Endothelial cell of umbilical vein (primary cell): ENCODE data around the gene IL1RL2. TPM values are rescaled to one million over a fixed set of nuclear protein-coding genes. Genes with fewer than 3 reads are reported as not detected.

Experiments
- BruUV-seq: library from RNA; stranded (reverse); fragments of 400-500 nt; replicated peaks from 2 replicates; lab custom pipeline; 2021; lab: Mats Ljungman, UMichigan
- CTCF ChIA-PET: fragments of 300-600, 350-600 bp; sonication (Branson Sonifier 250); formaldehyde crosslinking; loops from one replicate; lab custom pipeline; 2021; ENCODE audit warnings: antibody characterized with exemption, inconsistent platforms; lab: Charles Lee
- POLR2A ChIA-PET: fragments of 300-600, 350-600 bp; sonication (Branson Sonifier 250); formaldehyde crosslinking; loops from one replicate; lab custom pipeline; 2021; ENCODE audit warnings: antibody characterized with exemption, inconsistent platforms; lab: Charles Lee
- DNase-seq: peaks from one replicate; pipeline ENCODE4 v3.0.0-alpha.2; 2011; ENCODE audit warnings: low read depth, low spot score
- FAIRE-seq: peaks from 2 replicates; lab custom pipeline; 2011; peaks lifted over from hg19 to GRCh38; lab: Jason Lieb, UNC
- H2AFZ ChIP-seq: 2 replicates; pipeline ENCODE4 v1.6.0; 2012; ENCODE audit warnings: low read depth, low read length, control low read depth, inconsistent platforms
- H3K27ac ChIP-seq: 2 replicates; pipeline ENCODE4 v1.5.1; 2011; ENCODE audit warnings: low read depth, mild to moderate bottlenecking, control low read depth, low read length, moderate library complexity; ENCODE audit not compliant: insufficient read depth
- H3K27me3 ChIP-seq, 2 experiments: 2 replicates each; pipeline versions ENCODE4 v1.6.0 to v1.6.1; 2011; ENCODE audit warnings: low read length in 2 of 2, mixed read lengths in 1 of 2; ENCODE audit not compliant: control insufficient read depth in 2 of 2, insufficient read depth in 2 of 2
- H3K36me3 ChIP-seq, 2 experiments: 2 replicates in 1 of 2; 3 replicates in 1 of 2; pipeline ENCODE4 v1.5.1; 2011; ENCODE audit warnings: low read length in 2 of 2, mild to moderate bottlenecking in 1 of 2, moderate library complexity in 1 of 2; ENCODE audit not compliant: control insufficient read depth in 2 of 2, insufficient read depth in 2 of 2; ENCODE audit errors: extremely low read depth in 1 of 2
- H3K4me1 ChIP-seq: 3 replicates; pipeline ENCODE4 v1.5.1; 2011; ENCODE audit warnings: mild to moderate bottlenecking, low read length; ENCODE audit not compliant: control insufficient read depth, insufficient read depth; ENCODE audit errors: extremely low read depth
- H3K4me2 ChIP-seq: 2 replicates; pipeline ENCODE4 v1.6.1; 2011; ENCODE audit warnings: low read length, control low read depth, mixed read lengths; ENCODE audit not compliant: insufficient read depth
- H3K4me3 ChIP-seq, 3 experiments: fragments of 200-600 bp in 1 of 3; sonication (generic), shearing (Covaris generic) in 1 of 3; replicated peaks in 1 of 3; 2 replicates each; pipeline ENCODE4 v1.5.1; 2011 to 2016; ENCODE audit warnings: control low read depth in 3 of 3, low read length in 3 of 3, mild to moderate bottlenecking in 2 of 3, inconsistent platforms in 1 of 3, low read depth in 1 of 3, moderate library complexity in 1 of 3; ENCODE audit not compliant: insufficient read depth in 1 of 3
- H3K79me2 ChIP-seq: 2 replicates; pipeline ENCODE4 v1.6.0; 2012; ENCODE audit warnings: low read length, inconsistent platforms; ENCODE audit not compliant: control insufficient read depth, insufficient read depth
- H3K9ac ChIP-seq: replicated peaks from 2 replicates; pipeline ENCODE3; 2011; ENCODE audit warnings: low read length, control low read depth; ENCODE audit not compliant: insufficient read depth; ENCODE audit errors: extremely low read depth
- H3K9me1 ChIP-seq: replicated peaks from 3 replicates; pipeline ENCODE4 v1.6.0; 2011; ENCODE audit warnings: mild to moderate bottlenecking, low read length; ENCODE audit not compliant: control insufficient read depth, insufficient read depth; ENCODE audit errors: extremely low read depth
- H3K9me3 ChIP-seq: replicated peaks from 2 replicates; pipeline ENCODE4 v1.5.1; 2012; ENCODE audit warnings: low read length, inconsistent platforms; ENCODE audit not compliant: control insufficient read depth, insufficient read depth
- H4K20me1 ChIP-seq: replicated peaks from 2 replicates; pipeline ENCODE3; 2011; ENCODE audit warnings: mild to moderate bottlenecking, low read length; ENCODE audit not compliant: control insufficient read depth, insufficient read depth; ENCODE audit errors: extremely low read depth
- EZH2 ChIP-seq: IDR thresholded peaks from 2 replicates; pipeline ENCODE4 v1.6.1; 2012; ENCODE audit warnings: borderline replicate concordance, low read depth, mild to moderate bottlenecking, moderate library complexity, low read length, inconsistent platforms; ENCODE audit not compliant: severe bottlenecking
- FOS ChIP-seq: IDR thresholded peaks from 2 replicates; pipeline ENCODE4 v1.6.1; 2011; ENCODE audit warnings: mild to moderate bottlenecking, low read length, moderate library complexity, borderline replicate concordance; ENCODE audit not compliant: insufficient read depth
- JUN ChIP-seq: IDR thresholded peaks from 2 replicates; pipeline ENCODE4 v1.6.1; 2011; ENCODE audit warnings: borderline replicate concordance, low read depth; ENCODE audit not compliant: insufficient read length, insufficient read depth
- MYC ChIP-seq: IDR thresholded peaks from one replicate; pipeline ENCODE4 v1.6.1; 2011; ENCODE audit warnings: mild to moderate bottlenecking, low read depth, low read length
- dilution Hi-C: fragments of 300-500 bp; cut with MboI; formaldehyde crosslinking; loops from one replicate; pipeline ENCODE4 v1.15.0; 2019; ENCODE audit warnings: low sequenced_read_pairs; ENCODE audit not compliant: extremely low pct_ligation_motif_present
- intact Hi-C: fragments of 100-400 bp; cut with micrococcal nuclease; formaldehyde crosslinking; loops from one replicate; pipeline ENCODE4 v1.10.0; 2022
- polyA plus RNA-seq, 4 experiments: library from polyadenylated mRNA; depleted of rRNA in 3 of 4; stranded (reverse) in 3 of 4; unstranded in 1 of 4; fragments of >200 nt; gene quantifications; 2 replicates each; pipeline versions ENCODE4 v1.2.1 to v1.2.3, GENCODE V29; 2011 to 2012; ENCODE audit warnings: missing spikeins in 1 of 4
- total RNA-seq: library from RNA; stranded (reverse); gene quantifications from 2 replicates; pipeline ENCODE4 v1.2.3, GENCODE V29; 2021
- TF ChIP-seq, protein P1 (sequence below), 2 donors: IDR thresholded peaks; 1 replicate in 1 of 2; 2 replicates in 1 of 2; pipeline ENCODE4 v1.5.1; 2011; ENCODE audit warnings: low read length in 2 of 2, mild to moderate bottlenecking in 2 of 2, moderate library complexity in 2 of 2, control low read depth in 1 of 2, inconsistent platforms in 1 of 2, low read depth in 1 of 2; ENCODE audit not compliant: insufficient read depth in 1 of 2; ENCODE audit errors: extremely low read depth in 1 of 2
- TF ChIP-seq, protein P2 (sequence below): IDR thresholded peaks from 2 replicates; pipeline ENCODE4 v1.6.1; 2011; ENCODE audit not compliant: insufficient read depth, insufficient read length

Gene IL1RL2
- total and polyA plus RNA-seq, 2 donors (not counting 3 experiments of a cell fraction or from before 2014, with no cell fraction given) = 0.11 TPM; not detected in 1

DNA sequence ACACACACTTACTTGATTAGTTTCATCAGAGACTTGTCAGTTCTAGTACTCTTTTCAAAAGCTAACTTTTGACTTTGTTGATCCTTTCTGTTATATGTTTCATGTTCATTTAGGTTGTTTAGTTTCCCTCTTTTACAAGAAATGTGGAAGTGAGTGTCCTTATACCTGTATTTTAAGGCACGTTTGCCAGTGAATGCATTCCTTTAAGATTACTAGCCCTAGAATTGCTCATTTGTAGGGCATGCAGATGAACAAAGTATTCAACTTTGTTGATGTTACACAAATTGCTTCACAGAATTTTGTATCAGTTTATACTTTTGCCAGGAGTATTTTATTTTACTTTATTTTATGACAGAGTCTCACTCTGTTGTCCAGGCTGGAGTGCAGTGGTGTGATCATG lies 6.3 kb downstream of the IL1RL2 start:
- BruUV-seq = no TSS peak
- FAIRE-seq = no peak
- Histone ChIP-seq H3K79me2 (no peaks in the 10 kb centered on the region), H3K4me2 (no peak overlapping the region), H3K27ac (no peak overlapping the region), H3K4me1 (no peaks in the 10 kb centered on the region), H3K9me3 (no peaks in the 10 kb centered on the region), H2AFZ (no peak overlapping the region), H4K20me1 (no peaks in the 10 kb centered on the region), H3K9ac (no peak overlapping the region), H3K36me3 (no peaks in the 10 kb centered on the region), H3K9me1 (no peaks in the 10 kb centered on the region), H3K27me3 (no peaks in the 10 kb centered on the region), H3K4me3 (no peak overlapping the region)
- TF ChIP-seq MYC = no peak
- TF ChIP-seq, protein P1, sequence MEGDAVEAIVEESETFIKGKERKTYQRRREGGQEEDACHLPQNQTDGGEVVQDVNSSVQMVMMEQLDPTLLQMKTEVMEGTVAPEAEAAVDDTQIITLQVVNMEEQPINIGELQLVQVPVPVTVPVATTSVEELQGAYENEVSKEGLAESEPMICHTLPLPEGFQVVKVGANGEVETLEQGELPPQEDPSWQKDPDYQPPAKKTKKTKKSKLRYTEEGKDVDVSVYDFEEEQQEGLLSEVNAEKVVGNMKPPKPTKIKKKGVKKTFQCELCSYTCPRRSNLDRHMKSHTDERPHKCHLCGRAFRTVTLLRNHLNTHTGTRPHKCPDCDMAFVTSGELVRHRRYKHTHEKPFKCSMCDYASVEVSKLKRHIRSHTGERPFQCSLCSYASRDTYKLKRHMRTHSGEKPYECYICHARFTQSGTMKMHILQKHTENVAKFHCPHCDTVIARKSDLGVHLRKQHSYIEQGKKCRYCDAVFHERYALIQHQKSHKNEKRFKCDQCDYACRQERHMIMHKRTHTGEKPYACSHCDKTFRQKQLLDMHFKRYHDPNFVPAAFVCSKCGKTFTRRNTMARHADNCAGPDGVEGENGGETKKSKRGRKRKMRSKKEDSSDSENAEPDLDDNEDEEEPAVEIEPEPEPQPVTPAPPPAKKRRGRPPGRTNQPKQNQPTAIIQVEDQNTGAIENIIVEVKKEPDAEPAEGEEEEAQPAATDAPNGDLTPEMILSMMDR (IDR thresholded peaks at IDR 0.05; ENCODE audit: extremely low read depth in 1 of 2, insufficient read depth in 1 of 2, low read depth in 1 of 2, low read length in 2 of 2) = no peak
- TF ChIP-seq EZH2 = no peak
- TF ChIP-seq, protein P2, sequence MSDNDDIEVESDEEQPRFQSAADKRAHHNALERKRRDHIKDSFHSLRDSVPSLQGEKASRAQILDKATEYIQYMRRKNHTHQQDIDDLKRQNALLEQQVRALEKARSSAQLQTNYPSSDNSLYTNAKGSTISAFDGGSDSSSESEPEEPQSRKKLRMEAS = no peak
- no peak for TF ChIP-seq JUN
- no peak for TF ChIP-seq FOS
- intact Hi-C loops = no loop called here
- POLR2A ChIA-PET = no interaction called here
- CTCF ChIA-PET = no interaction called here
- DNase-seq = no peak
- dilution Hi-C loops = no loop called here
